Fibroblast of skin of right quadriceps (primary cell): Measurements from ENCODE around the gene PLSCR5.

Source experiments
- DNase-seq: peaks from one replicate; pipeline ENCODE4 v3.0.0-alpha.2; 2013

Gene PLSCR5, protein sequence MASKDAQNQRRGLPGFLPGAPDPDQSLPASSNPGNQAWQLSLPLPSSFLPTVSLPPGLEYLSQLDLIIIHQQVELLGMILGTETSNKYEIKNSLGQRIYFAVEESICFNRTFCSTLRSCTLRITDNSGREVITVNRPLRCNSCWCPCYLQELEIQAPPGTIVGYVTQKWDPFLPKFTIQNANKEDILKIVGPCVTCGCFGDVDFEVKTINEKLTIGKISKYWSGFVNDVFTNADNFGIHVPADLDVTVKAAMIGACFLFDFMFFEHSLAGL

DNA sequence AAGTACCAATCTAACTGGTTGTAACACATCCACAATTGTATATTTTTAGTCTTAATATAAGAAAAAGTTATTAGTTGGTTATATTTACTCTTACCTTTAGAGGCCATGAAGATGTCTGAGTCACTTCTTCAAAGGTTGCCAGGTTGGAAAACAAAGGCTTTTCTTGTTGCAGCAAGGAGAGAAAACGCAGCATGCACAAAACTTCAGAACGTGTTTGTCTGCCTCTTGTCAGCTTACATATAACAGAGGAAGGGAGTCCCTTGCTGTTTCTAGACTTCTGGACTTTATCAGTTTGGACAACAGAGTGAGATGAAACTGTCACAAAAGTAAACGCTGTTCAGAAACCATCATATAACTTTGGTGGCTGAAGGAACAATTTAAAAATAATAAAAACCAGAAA, at the start of gene PLSCR5:
Gene PLSCR5 (minus strand): TSS at position 241 of the 400 bp plus-strand sequence. CDS start 134 bp downstream, at position 107.
- no peak for DNase-seq

DNA sequence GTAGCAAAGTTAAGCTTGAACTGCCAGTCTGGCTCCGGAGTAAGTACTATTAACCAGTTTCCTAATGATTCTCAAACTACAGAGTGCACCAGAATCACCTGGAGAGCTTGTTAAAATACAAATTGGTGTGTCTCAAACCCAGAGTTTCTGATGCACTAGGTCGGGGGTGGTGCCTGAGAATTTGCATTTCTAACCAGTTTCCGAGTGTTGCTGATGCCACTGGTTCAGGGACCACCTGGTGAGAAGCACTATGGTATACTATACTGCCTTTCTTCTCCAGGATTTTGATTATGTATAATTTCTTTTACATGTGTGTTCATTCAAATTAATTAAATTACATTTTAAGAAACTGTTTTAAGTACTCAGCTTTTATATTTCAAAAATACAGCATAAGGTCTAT, 48.8 kb upstream of the PLSCR5 start:
- no peak for DNase-seq

DNA sequence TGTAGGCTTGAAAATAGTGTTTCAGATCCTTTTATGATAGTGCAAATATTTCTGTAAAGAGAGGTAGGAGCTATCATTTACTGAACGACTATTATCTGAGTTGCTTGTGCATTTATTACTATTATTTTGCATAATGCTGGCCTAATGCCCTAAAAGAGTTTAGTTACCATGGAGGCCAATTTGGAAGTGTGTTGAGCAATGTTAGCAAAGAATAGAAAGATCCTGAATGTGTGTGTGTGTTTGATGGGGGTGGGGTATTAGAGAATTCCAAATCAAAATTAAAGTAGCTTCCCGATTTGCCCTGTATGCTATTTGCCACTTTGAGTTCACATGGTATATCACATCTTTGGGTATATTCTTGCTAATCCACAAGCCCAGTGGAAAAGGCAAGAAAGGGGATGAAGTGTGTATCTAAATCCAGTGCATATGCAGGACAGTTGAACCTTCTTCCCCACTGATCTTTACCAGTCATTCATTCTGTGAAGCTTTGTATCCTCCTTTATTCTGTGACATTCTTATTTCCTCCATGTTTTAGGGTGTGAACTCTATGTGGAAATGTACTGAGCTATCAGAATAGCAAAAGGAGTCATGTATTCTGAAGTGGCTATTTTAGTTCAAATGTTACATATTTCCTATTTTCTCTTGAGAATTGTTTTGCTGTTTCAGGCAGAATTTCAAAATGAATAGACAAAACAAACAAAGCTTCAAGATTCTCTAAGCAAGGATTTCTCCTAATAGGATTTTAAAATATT, 45.7 kb upstream of the PLSCR5 start:
- no peak for DNase-seq

DNA sequence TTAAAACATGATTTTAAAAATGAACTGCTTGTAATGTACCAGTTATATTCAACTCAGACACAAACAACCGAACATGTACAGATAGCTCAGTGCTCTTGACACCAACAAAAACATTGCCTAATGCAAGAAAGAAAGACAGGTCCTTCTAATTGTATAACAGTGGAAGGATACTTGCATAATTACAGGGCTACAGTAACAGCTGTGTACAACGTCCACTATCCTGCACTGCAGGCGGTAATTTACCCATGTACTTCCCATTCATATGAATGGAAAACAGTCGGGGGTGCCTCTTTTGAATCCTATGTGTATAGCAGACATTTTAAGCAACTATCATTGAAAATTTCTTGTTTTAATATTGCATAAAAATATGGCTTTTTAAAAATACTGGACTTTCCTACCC, 41.1 kb upstream of the PLSCR5 start:
- DNase-seq, result no peak

DNA sequence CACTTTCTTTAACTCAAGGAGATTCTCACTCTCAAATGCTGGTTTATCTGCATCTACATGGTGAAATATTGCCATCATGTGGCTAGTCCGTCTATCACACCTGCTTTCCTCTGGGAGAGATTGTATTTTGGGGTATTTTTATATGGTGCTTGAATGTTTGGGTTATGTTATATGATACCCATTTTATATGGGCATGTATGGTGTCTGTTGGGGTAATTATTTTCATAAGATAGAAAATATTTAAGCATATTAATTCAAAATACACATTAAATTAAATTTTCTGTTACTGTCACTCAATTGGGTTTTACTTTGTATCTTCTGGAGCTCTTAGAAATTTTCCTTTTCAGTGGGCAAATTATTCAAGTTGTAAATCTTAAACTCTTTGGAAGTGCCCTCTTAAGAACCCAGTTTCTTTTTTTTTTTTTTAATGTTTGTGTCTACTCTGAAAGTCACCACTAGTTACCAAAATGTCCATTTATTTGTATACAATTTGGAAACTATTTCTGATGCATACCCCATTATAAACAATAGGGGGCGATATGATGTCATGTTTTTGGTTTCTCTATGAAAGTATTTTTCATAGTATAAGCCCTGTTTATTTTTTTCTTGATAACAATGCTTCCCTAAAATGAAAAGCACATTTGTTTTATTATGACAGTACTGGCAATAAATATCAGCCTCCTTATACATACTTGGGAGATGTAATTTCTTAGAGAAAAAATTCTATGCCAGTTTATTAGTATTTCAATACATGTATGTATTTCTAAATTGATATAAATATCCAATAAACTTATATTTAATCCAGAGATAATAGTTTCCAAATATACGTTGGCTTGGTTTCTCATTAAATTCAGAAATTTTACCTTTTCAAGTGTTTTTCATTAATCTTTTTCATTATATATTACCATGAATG, 36.1 kb upstream of the PLSCR5 start:
- DNase-seq, result peak; percentile 60

DNA sequence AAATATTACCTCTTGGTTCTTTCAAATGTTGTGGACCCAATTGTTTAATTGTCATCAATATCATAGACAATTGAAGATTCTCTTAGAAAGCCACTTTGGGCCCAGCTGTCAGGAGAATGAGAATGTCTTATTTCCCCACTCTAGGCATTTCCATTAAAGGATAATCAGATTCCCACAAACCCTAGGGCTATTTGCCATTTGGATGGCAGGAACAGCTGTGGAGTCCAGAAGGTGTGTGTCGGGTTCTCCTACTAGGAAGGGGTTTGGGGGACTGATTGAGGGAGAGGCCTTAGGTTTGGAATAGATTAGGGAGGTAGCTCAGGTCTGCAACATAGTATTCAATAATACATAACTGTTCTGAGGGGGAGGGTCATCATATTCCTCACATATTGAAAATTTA, 35.2 kb upstream of the PLSCR5 start:
- no peak for DNase-seq

DNA sequence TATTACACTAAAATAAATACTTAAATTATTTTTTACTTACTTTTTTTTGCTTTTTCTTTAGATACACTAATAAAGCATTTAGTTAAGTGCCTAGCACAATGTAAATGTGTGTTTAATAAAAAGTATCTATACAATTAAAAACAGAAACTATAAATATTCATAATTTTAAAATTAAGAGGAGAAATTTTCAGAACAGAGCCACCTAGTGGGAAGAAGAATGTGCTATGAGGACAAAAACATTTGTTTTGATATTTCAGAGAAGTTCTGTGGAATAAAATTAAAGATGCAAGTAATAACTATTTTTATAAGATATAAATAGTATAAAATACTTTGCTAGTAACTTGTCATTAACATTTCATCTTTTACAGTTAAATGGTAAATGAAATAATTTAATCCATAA, 33.6 kb upstream of the PLSCR5 start:
- no peak for DNase-seq

DNA sequence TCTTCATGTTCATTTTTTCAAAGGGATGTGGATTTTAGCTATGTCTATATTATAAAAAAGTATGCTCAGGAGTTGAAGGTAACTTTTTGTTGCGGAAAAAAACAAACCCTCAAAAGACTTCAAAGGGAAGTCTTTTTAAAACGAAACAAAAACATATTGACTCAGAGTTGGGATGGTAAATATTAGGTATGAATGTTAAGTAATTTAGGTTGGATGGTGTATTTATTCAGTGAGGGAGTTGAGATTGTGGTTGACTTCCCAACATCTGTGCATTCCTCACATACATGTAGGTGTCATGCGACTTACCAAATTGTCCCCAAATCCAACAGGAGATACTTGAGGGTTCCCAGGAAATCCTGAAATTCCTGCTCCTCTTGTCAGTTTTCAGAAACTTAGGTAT, 32.7 kb upstream of the PLSCR5 start:
- peak; percentile 11 for DNase-seq

DNA sequence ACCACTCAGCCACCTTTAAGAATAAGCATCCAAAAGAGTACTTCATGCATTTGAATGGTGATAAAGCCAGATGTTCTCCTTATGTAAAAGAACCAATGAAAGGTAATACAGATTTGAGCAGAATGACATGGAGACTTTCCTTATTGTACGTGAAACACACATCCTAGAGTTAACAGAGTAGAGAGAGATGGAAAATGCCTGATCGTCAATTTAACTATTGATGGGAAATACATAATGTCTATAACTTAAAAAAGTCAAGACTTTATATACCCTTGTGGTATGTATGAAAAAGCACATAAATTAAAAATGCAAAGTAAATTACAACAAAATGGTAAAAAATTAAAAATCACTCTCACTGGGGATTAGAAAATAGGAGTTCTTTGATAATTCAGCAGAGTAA, 31.7 kb upstream of the PLSCR5 start:
- DNase-seq, result no peak

DNA sequence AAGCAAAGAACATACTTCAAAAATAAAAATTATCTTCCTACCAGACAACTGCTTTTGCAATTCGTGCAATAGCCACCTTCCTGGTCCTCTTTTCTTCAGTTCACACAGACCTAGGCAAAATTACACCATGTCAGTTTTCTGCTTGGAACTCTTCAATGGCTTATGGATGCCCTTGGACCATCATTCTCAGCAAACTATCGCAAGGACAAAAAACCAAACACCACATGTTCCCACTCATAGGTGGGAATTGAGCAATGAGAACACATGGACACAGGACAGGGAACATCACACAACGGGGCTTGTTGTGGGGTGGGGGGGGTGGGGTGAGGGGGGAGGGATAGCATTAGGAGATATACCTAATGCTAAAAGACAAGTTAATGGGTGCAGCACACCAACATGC, 29.2 kb upstream of the PLSCR5 start:
- DNase-seq, result no peak

DNA sequence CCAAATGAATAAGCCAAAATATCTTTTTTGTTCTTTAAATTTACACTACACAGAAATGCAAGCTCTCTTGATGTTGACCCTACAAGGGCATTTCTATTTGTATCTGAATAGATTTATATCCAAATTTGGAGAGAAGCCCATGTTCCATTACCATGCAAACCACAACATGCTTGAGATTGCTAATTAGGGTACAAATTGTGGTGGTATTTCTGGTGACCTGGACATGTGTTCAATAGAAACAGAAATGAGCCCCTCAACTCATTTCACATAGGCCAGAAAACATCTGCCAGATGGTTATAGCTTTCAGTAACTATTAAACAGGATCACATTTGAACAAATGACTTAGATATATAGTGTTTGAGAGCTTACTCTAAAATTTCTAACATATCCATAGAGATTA, 23.5 kb upstream of the PLSCR5 start:
- DNase-seq, result peak; percentile 8

DNA sequence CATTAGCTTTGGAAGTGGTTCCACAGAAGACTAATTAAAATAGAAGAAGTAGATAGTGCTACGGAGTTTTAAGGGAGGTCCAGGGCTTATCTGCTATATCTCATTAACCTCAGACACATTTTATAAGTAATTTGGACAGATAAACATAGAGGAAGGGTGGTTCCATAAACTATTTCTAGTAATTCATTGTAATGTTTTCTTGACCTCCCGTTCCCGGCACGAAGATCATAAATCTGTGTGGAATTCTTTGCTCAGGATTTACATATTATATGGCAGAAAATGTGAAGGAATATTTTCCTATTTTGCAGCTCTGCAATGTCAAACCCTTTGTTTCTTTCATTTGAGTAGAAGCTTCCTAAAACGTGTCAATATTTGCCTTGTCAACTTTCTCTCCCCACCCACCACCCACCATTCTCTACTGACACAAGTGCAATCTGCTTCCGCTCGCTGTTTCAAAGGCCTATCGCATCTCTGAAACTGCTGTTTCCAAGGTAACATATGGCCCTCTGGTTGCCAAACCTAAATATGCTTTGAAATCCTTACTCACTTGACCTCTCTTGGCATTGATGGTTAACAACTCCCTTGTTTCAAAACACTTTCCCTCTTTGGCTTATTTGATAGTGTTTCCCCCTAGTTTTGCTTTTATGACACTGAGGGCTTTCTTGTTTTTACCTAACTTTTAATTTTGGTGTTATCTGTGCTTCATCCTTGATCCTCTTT, 21.4 kb upstream of the PLSCR5 start:
- no peak for DNase-seq

DNA sequence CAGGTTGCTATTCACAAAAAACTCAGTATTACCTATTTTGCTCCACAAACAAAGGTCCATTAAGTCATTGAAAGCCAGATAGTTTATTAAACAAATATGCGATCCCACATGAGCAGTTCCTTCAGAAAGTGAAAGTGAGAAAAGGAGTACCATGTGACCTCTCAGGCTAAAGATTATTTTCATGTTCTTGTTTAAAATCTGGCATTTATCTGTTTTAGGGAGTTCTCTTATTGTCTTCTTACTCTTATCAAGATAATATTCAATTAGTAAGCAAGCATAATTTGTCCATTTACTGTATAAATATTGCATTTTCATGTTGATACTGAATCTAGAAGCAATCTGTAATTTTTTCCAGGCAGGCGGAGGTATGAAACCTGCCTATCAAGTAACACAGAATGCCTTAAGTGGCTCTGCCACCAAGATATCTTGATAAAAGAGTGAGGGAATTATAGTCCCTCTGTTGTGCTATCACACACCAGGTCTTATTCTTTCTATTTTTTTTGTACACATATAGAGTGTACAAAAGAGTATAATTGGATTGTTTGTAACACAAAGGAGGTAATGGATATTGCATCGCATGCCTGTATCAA, 20.1 kb upstream of the PLSCR5 start:
- DNase-seq, result no peak

DNA sequence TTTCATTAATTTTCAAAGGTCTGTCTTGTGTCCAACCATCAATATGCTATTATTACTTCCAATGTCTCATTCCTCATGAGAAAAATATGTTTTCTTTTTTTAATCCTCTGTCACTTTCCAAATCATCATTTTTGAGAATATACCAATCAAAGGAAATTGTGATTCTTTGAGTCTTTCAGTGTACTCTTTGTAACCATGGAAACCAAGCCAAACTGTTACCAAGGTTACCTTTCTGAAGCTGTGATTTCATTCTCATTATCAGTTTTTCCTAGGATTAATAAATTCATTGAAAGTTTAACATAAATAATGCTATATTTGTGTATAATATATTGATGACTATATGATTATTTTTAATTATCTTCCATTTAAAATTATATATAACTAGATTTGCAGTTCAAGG, 16.6 kb upstream of the PLSCR5 start:
- no peak for DNase-seq

DNA sequence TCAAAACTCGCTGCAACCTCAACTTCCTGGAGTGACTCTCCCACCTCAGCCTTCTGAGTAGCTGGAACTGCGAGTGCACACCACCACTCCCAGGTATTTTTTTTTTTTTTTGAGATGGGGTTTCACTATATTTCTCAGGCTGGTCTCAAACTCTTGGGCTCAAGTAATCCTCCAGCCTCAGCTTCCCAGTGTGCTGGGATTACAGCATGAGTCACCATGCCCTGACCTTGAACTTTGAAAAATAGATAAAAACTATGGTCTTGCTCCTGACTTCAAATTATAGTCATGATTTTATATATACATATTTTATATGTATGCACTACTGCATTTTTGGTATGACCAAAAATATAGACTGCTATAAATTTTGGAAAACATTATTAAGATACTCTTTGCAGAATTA, 6.9 kb upstream of the PLSCR5 start:
- DNase-seq, result no peak

DNA sequence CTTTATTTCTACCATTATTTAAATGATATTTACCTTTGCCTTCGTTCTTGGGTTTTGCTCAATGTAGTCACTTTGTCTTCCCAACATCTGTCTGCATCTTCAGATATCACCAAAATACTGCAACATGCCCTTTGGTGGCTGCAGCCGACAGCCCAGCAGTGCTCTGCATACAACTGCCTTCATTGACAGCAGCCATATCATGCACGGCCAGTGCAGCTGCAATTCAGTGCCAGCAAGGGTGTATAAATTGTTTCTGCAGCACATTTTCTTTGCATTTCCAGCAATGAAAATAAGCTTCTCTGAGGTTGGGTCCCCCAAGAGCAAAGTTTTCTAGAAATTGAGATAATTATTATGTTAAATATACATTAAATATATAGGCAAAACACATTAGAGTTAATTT, 6.0 kb upstream of the PLSCR5 start:
- DNase-seq, result no peak

DNA sequence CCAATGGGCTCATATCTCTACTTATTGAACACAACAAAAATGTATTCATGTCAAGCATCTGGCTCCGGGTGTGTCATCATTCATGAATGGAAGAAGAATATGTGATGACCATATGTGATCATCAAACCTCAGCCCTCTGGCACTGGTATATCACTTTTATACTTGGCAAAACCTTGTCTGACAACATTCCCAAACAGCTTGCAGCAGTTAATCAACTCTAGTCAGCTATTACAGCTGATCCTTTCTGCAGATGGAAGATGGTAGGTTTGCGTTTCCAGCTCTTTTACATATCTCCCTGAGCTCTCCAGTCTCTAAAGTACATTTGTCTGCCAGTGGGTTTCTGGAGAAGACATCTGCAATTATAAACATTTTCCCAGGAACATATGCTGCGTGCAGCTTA, 6.6 kb downstream of the PLSCR5 start:
- DNase-seq, result peak; percentile 30

DNA sequence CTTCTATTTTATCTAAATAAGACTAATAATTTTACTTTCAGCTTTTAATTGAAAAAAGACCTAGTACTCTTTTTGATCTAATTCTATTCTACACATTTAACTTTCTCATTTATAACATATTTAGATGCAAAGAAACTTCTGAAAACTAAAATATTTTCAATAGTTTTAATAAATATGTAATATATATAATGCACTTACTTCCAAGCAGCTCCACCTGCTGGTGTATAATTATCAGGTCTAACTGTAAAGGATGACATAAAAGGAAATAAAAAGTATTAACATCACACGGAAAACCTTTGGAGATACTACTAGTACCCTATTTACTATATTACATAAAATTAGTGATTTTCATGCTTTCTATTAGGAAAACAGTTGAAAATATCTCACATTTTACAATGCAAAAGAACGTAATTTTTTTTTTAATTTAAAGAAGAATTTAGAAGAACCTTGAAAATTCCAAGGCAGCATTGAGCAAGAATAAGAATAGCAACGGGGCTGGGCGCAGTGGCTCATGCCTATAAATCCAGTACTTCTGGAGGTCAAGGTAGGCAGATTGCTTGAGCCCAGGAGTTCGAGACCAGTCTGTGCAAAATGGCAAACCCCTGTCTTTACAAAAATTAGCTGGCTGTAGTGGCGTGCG, 10.2 kb downstream of the PLSCR5 start:
- peak; percentile 9 for DNase-seq

DNA sequence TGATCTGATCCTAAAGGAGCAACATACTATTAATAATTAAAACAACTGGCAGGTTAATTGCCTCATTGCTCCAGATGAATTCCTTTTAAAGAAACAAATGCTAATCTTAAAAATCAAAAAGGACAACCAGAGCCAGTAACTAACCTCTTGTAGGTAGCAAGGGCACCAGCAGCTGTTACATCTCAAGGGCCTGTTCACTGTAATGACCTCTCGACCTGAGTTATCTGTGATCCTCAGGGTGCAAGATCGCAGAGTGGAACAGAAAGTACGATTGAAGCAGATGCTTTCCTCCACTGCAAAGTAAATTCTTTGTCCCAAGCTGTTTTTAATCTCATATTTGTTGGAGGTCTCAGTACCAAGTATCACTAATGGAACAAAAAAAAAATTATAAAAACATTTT, 11.4 kb downstream of the PLSCR5 start:
- DNase-seq, result no peak

DNA sequence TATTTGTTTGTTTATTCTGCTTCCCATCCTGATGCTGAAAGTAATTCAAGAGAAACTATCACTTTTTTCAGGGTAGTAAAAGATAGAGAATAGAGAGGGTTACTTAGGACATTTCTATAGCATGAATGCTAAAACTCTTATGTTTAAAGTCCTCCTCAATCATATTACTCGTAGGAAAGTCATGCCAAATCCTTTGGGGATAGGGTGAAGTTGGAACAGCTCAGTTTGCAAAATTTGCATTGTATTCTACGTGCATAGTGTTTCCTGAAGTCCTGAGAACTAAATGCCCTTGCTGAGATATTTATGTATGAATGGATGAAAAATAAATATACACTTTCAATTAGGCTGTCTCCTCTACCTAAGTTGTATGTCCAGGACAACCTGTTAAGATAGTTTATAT, 14.6 kb downstream of the PLSCR5 start:
- peak; percentile 84 for DNase-seq

DNA sequence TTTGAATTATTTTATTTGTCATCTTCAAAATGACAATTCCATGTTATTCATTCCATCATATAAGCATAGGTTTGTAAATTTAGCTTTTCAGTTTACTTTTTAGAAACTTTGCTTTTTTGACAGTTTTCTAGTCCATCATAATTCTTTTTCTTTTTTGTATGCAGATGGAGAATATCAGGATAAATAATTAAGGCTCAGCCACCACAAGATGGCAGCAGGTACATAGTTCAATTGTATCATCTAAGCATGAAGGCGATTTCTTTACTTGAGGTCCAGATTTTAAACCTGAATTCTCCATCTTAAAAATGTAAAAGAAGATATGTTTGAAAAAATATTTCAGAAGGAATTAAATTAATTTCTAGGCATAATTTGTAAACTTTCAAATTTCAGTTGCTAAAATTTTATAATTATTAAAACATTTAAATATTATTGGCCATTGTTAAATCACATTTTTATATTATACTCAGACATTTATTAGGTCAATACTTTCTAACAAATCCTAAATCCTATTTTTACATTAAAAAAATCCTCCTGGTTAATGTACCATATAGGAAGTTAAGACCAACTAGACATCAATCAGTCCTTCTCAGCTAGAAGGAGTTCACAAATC, 15.1 kb downstream of the PLSCR5 start:
- DNase-seq, result peak; percentile 47

DNA sequence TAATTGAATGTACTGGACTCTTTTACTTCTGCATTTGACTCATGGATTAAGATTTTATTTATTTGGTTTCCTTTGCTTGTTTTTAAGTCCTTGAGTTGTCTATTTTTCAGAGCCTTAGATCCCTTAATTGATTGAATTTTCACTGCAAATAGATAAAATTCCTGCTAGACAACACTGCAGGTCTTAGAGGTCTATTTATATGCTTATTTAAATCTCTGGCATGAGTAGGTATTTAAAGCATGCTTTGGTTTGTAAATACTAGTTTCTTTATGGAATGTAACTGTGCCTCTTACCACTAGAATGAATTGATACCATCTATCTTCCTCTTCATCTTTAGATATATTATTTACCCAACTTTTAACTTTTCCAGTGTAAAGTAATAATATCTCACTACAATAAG, 20.0 kb downstream of the PLSCR5 start:
- DNase-seq, result no peak
